T47D (cell line): Measurements from ENCODE around the gene TMEM108.

ENCODE experiments used
- DNase-seq, 2 experiments: peaks; one replicate each; pipeline versions ENCODE4 v3.0.0 to v3.0.0-alpha.2; 2011 to 2012; ENCODE audit warnings: low read depth in 1 of 2, low spot score in 1 of 2
- JUND ChIP-seq: IDR thresholded peaks from 2 replicates; pipeline ENCODE4 v1.6.1; 2012; ENCODE audit warnings: low read depth
- in situ Hi-C: cut with HindIII; loops from 2 replicates; pipeline ENCODE4 v1.10.0; 2016; ENCODE audit warnings: low sequenced_read_pairs, low pct_unique_long_range_greater_than_20kb

TMEM108 gene

GRCh38 chr3:133246773-133247172 lies 208.6 kb downstream of the TMEM108 start:
- DNase-seq, result no peak
- in situ Hi-C loops, result no loop called here
- TF ChIP-seq JUND, result no peak

GRCh38 chr3:133248389-133248788 lies 210.2 kb downstream of the TMEM108 start:
- in situ Hi-C loops, result no loop called here
- TF ChIP-seq JUND, result no peak
- no peak for DNase-seq

- no peak for DNase-seq
- in situ Hi-C loops, result no loop called here
- TF ChIP-seq JUND, result no peak
Measured at GRCh38 chr3:133249490-133249889, 211.3 kb downstream of the TMEM108 start.

- no peak for DNase-seq
- no peak for TF ChIP-seq JUND
- in situ Hi-C loops, result no loop called here
Measured at GRCh38 chr3:133254151-133254550, 216.0 kb downstream of the TMEM108 start.

GRCh38 chr3:133254716-133255115 lies 216.5 kb downstream of the TMEM108 start:
- DNase-seq, result no peak
- in situ Hi-C loops, result no loop called here
- TF ChIP-seq JUND, result no peak

GRCh38 chr3:133256787-133257483 lies 218.7 kb downstream of the TMEM108 start:
- TF ChIP-seq JUND, result no peak
- in situ Hi-C loops, result no loop called here
- no peak for DNase-seq

- in situ Hi-C loops, result no loop called here
- DNase-seq, result no peak
- TF ChIP-seq JUND, result no peak
Measured at GRCh38 chr3:133258358-133258757, 220.2 kb downstream of the TMEM108 start.

- TF ChIP-seq JUND, result no peak
- DNase-seq, result no peak
- in situ Hi-C loops, result no loop called here
Measured at GRCh38 chr3:133259767-133260166, 221.6 kb downstream of the TMEM108 start.

GRCh38 chr3:133262333-133262732 lies 224.1 kb downstream of the TMEM108 start:
- DNase-seq, result no peak
- in situ Hi-C loops, result no loop called here
- no peak for TF ChIP-seq JUND

- in situ Hi-C loops, result no loop called here
- DNase-seq, result no peak
- TF ChIP-seq JUND, result no peak
Measured at GRCh38 chr3:133264920-133265319, 226.7 kb downstream of the TMEM108 start.

GRCh38 chr3:133268726-133269134 lies 230.5 kb downstream of the TMEM108 start:
- DNase-seq, result no peak
- in situ Hi-C loops, result no loop called here
- TF ChIP-seq JUND, result no peak

GRCh38 chr3:133269393-133269792 lies 231.2 kb downstream of the TMEM108 start:
- in situ Hi-C loops, result no loop called here
- TF ChIP-seq JUND, result no peak
- no peak for DNase-seq

- in situ Hi-C loops, result no loop called here
- no peak for TF ChIP-seq JUND
- no peak for DNase-seq
Measured at GRCh38 chr3:133270631-133271030, 232.4 kb downstream of the TMEM108 start.

GRCh38 chr3:133271042-133271441 lies 232.9 kb downstream of the TMEM108 start:
- TF ChIP-seq JUND, result no peak
- no peak for DNase-seq
- in situ Hi-C loops, result no loop called here
